Measurements from ENCODE around the gene NHS. TPM values are rescaled to one million over a fixed set of nuclear protein-coding genes. Genes with fewer than 3 reads are reported as not detected.

NHS gene
- total and polyA plus RNA-seq, 3 donors from 2014 or later: 4.8 to 25.7 (median 21.8) TPM

GRCh38 chrX:17521871-17522693, 147.1 kb downstream of the NHS start:
- WGBS, 2 donors: 34 to 39% methylated on average over 5 to 12 of the region's 16 CpGs
- Histone ChIP-seq H3K36me3 (ENCODE audit: low read depth, missing control alignments) (no peaks in the 10 kb centered on the region), H3K27ac (no peak overlapping the region), H3K4me1 (peaks cover 11% of the 10 kb centered on the region), H3K9me3 (no peaks in the 10 kb centered on the region), H3K27me3 (no peaks in the 10 kb centered on the region), H3K4me3 (no peak overlapping the region)
- peak; percentile 36 for DNase-seq
- no peak for TF ChIP-seq POLR2A (IDR thresholded peaks at IDR 0.05)
- TF ChIP-seq CTCF (IDR thresholded peaks at IDR 0.05): no peak
- intact Hi-C loops (cut with DNase I; ENCODE audit: low total_unique reads): no loop called here

- H3K36me3 ChIP-seq (ENCODE audit: low read depth, missing control alignments): no peaks in the 10 kb centered on the region
- TF ChIP-seq POLR2A (IDR thresholded peaks at IDR 0.05) (no peak), CTCF (IDR thresholded peaks at IDR 0.05) (no peak)
- H3K27me3 ChIP-seq: no peaks in the 10 kb centered on the region
- H3K9me3 ChIP-seq: no peaks in the 10 kb centered on the region
- no peak for DNase-seq
- intact Hi-C loops (cut with DNase I; ENCODE audit: low total_unique reads): no loop called here
- no peak overlapping the region for H3K4me3 ChIP-seq
- peaks cover 15% of the 10 kb centered on the region for H3K4me1 ChIP-seq
- 24 to 27% methylated on average over 1 of the region's 1 CpG for WGBS, 2 donors
- no peak overlapping the region for H3K27ac ChIP-seq
Measured at GRCh38 chrX:17525266-17525665, 150.3 kb downstream of the NHS start.

GRCh38 chrX:17525762-17526555, 151.0 kb downstream of the NHS start:
- intact Hi-C loops (cut with DNase I; ENCODE audit: low total_unique reads): no loop called here

GRCh38 chrX:17527135-17527701, 152.2 kb downstream of the NHS start:
- peak overlapping the region; percentile 24 to 53 for H3K27ac ChIP-seq

More at GRCh38 chrX:17525762-17526555, 151.0 kb downstream of the NHS start:
- no peaks in the 10 kb centered on the region for H3K36me3 ChIP-seq (ENCODE audit: low read depth, missing control alignments)
- H3K4me3 ChIP-seq: no peak overlapping the region
- no peak overlapping the region for H3K27ac ChIP-seq
- TF ChIP-seq CTCF (IDR thresholded peaks at IDR 0.05): no peak
- no peaks in the 10 kb centered on the region for H3K27me3 ChIP-seq
- H3K9me3 ChIP-seq: no peaks in the 10 kb centered on the region
- 63 to 87% methylated on average over 2 to 8 of the region's 8 CpGs for WGBS, 2 donors
- peaks cover 15% of the 10 kb centered on the region for H3K4me1 ChIP-seq
- no peak for DNase-seq

More at GRCh38 chrX:17527135-17527701, 152.2 kb downstream of the NHS start:
- intact Hi-C loops (cut with DNase I; ENCODE audit: low total_unique reads): no loop called here
- no peak overlapping the region for H3K4me3 ChIP-seq
- peaks cover 15% of the 10 kb centered on the region for H3K4me1 ChIP-seq
- DNase-seq: peak; percentile 56
- no peaks in the 10 kb centered on the region for H3K36me3 ChIP-seq (ENCODE audit: low read depth, missing control alignments)
- no peaks in the 10 kb centered on the region for H3K9me3 ChIP-seq
- no peaks in the 10 kb centered on the region for H3K27me3 ChIP-seq
- TF ChIP-seq CTCF (IDR thresholded peaks at IDR 0.05) (no peak), POLR2A (IDR thresholded peaks at IDR 0.05) (no peak)
- WGBS, 2 donors: 28 to 51% methylated on average over 5 of the region's 5 CpGs
